Endodermal cell (in vitro differentiated cells): ENCODE data around the gene MALSU1. TPM values are rescaled to one million over a fixed set of nuclear protein-coding genes. Genes with fewer than 3 reads are reported as not detected.

ENCODE experiments used
- DNase-seq: peaks from one replicate; pipeline ENCODE4 v3.0.0-alpha.2; 2017
- H3K27ac ChIP-seq: 2 replicates; pipeline ENCODE4 v1.5.1; 2013; ENCODE audit warnings: mild to moderate bottlenecking, low read depth, low read length, moderate library complexity
- H3K27me3 ChIP-seq: 2 replicates; pipeline ENCODE4 v1.6.1; 2013; ENCODE audit warnings: mild to moderate bottlenecking, low read length, moderate library complexity; ENCODE audit not compliant: insufficient read depth, control insufficient read depth, poor library complexity, severe bottlenecking
- H3K36me3 ChIP-seq: 2 replicates; pipeline ENCODE4 v1.7.0; 2013; ENCODE audit warnings: mild to moderate bottlenecking, low read length, moderate library complexity; ENCODE audit not compliant: control insufficient read depth, insufficient read depth
- H3K4me1 ChIP-seq: one replicate; pipeline ENCODE4 v1.7.0; 2013; ENCODE audit warnings: low read length; ENCODE audit not compliant: control insufficient read depth, insufficient read depth
- H3K4me3 ChIP-seq: 2 replicates; pipeline ENCODE4 v1.5.1; 2013; ENCODE audit warnings: mild to moderate bottlenecking, low read length, moderate library complexity
- H3K9ac ChIP-seq: 2 replicates; pipeline ENCODE4 v1.6.1; 2013; ENCODE audit warnings: mild to moderate bottlenecking, low read length, moderate library complexity; ENCODE audit not compliant: poor library complexity, severe bottlenecking; ENCODE audit errors: extremely low read depth
- H3K9me3 ChIP-seq: 2 replicates; pipeline ENCODE4 v1.6.1; 2013; ENCODE audit warnings: mild to moderate bottlenecking, low read length, moderate library complexity; ENCODE audit not compliant: control insufficient read depth
- H3K27ac Mint-ChIP-seq: 2 replicates; pipeline ENCODE4 v1.8.0; 2020; ENCODE audit warnings: mixed read lengths
- H3K27me3 Mint-ChIP-seq: 2 replicates; pipeline ENCODE4 v1.8.0; 2021; ENCODE audit warnings: mild to moderate bottlenecking, mixed read lengths; ENCODE audit not compliant: insufficient read depth
- H3K36me3 Mint-ChIP-seq: 2 replicates; pipeline ENCODE4 v1.8.0; 2020; ENCODE audit warnings: low read depth, mixed read lengths
- H3K4me1 Mint-ChIP-seq: 2 replicates; pipeline ENCODE4 v1.8.0; 2020; ENCODE audit warnings: mixed read lengths
- H3K4me3 Mint-ChIP-seq: 2 replicates; pipeline ENCODE4 v1.8.0; 2020; ENCODE audit warnings: mild to moderate bottlenecking, moderate library complexity, mixed read lengths
- H3K9me3 Mint-ChIP-seq: 2 replicates; pipeline ENCODE4 v1.8.0; 2020; ENCODE audit warnings: mild to moderate bottlenecking, mixed read lengths
- WGBS, 2 experiments: methylation state at CpG; one replicate each; pipeline versions ENCODE4 v1.1.5 to v1.1.7; 2013; ENCODE audit warnings: missing lambda C conversion rate in 2 of 2, mixed read lengths in 1 of 2; ENCODE audit not compliant: insufficient coverage in 1 of 2, insufficient read length in 1 of 2; 5-methylcytosine and 5-hydroxymethylcytosine counted together
- total RNA-seq, 2 donors: library from RNA; stranded (reverse); fragmentation: NEBNext Ultra II Directional in 1 of 2; extraction: Animal tissue kit (Norgen Biotek cat#: 25700) in 1 of 2; gene quantifications; 2 replicates in 1 of 2; 3 replicates in 1 of 2; pipeline ENCODE4 v1.2.1, GENCODE V29; 2021
- TF ChIP-seq, protein P1 (sequence below): fragments of 200-600 bp; sonication (generic); conservative IDR thresholded peaks from 2 replicates; pipeline ENCODE4 v1.5.0; 2021; ENCODE audit warnings: antibody characterized with exemption, mild to moderate bottlenecking

The MALSU1 gene
- total RNA-seq, 2 donors from 2014 or later = 73.5 to 87.4 TPM

DNA sequence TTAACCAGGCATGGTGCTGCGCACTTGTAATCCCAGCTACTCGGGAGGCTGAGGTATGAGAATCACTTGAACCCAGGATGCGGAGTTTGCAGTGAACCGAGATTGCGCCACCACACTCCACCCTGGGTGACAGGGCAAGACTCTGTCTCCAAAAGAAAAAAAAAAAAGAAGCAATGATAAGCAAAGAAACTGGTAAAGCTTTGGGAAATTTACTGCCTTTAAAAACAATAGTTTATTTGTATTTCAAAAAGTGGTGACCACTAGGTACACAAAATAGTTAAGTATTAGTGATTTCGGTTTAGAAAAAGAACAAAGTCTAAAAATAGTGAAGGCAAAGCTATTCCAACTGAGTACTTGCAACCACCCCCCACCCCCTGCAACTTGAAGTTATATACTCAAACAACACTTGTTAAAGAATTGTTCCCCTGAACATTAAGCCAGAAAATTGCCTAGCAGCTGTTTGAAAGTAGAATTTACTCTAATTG lies 37.7 kb downstream of the MALSU1 start:
- Histone ChIP-seq H3K9me3 (peaks cover 20% of the 10 kb centered on the region), H3K9ac (no peak overlapping the region), H3K27ac (no peak overlapping the region), H3K27me3 (no peaks in the 10 kb centered on the region), H3K4me3 (no peak overlapping the region), H3K4me1 (no peaks in the 10 kb centered on the region), H3K36me3 (peaks cover 84% of the 10 kb centered on the region)
- DNase-seq = no peak
- Mint-ChIP-seq H3K4me1 (peaks cover 3% of the 10 kb centered on the region), H3K9me3 (no peaks in the 10 kb centered on the region), H3K36me3 (peaks cover 82% of the 10 kb centered on the region), H3K27ac (no peak overlapping the region), H3K27me3 (no peaks in the 10 kb centered on the region), H3K4me3 (no peak overlapping the region)
- TF ChIP-seq, protein P1, sequence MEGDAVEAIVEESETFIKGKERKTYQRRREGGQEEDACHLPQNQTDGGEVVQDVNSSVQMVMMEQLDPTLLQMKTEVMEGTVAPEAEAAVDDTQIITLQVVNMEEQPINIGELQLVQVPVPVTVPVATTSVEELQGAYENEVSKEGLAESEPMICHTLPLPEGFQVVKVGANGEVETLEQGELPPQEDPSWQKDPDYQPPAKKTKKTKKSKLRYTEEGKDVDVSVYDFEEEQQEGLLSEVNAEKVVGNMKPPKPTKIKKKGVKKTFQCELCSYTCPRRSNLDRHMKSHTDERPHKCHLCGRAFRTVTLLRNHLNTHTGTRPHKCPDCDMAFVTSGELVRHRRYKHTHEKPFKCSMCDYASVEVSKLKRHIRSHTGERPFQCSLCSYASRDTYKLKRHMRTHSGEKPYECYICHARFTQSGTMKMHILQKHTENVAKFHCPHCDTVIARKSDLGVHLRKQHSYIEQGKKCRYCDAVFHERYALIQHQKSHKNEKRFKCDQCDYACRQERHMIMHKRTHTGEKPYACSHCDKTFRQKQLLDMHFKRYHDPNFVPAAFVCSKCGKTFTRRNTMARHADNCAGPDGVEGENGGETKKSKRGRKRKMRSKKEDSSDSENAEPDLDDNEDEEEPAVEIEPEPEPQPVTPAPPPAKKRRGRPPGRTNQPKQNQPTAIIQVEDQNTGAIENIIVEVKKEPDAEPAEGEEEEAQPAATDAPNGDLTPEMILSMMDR = no peak
- 90 to 92% methylated on average over 4 to 6 of the region's 6 CpGs for WGBS, 2 experiments

DNA sequence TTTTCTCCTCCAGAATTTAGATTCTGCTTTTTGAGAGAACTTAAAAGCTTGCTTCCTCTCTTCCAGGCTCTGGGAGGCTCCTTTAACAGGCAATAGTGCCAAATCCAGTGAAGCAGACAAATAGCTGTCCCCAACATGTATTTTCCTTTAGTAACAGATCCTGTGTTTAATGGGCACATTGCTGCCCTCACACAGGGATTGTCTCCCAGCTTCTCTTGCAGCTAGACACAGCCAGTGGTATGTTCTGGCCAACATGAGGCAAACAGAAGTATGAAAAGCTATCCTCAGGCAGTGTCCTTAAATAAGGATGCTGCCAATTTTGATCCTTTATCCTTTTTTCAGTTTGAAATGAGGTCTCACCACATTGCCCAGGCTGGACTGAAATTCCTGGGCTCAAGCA lies 38.2 kb downstream of the MALSU1 start:
- no peak overlapping the region for H3K27ac ChIP-seq
- peaks cover 20% of the 10 kb centered on the region for H3K9me3 ChIP-seq
- peaks cover 3% of the 10 kb centered on the region for H3K4me1 Mint-ChIP-seq
- H3K9ac ChIP-seq = no peak overlapping the region
- no peaks in the 10 kb centered on the region for H3K4me1 ChIP-seq
- no peak for DNase-seq
- H3K36me3 Mint-ChIP-seq = peaks cover 82% of the 10 kb centered on the region
- H3K9me3 Mint-ChIP-seq = no peaks in the 10 kb centered on the region
- H3K4me3 ChIP-seq = no peak overlapping the region
- H3K36me3 ChIP-seq = peaks cover 83% of the 10 kb centered on the region
- TF ChIP-seq, protein P1 = no peak
- H3K4me3 Mint-ChIP-seq = no peak overlapping the region
- no peaks in the 10 kb centered on the region for H3K27me3 ChIP-seq
- H3K27ac Mint-ChIP-seq = no peak overlapping the region
- no peaks in the 10 kb centered on the region for H3K27me3 Mint-ChIP-seq

DNA sequence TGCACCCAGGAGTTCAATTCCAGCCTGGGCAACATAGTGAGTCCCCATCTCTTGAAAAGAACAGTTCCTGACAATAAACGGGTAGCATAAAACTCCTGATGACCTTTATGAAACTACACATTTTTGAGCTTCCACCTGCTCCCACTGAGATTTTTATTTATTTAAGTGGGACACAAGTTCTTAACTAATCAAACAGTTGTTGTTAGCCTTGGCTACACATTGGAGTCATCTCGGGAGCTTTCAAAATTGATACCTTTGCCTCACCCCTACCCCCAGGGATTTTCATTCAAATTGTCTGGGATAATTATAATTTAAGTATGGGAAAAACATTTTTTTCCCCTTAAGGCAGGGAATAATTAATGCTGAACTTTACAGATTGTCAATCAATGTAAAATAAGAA lies 39.3 kb downstream of the MALSU1 start:
- peaks cover 83% of the 10 kb centered on the region for H3K36me3 ChIP-seq
- H3K9ac ChIP-seq = no peak overlapping the region
- Mint-ChIP-seq H3K9me3 (no peaks in the 10 kb centered on the region), H3K4me1 (peaks cover 3% of the 10 kb centered on the region), H3K27me3 (no peaks in the 10 kb centered on the region), H3K4me3 (no peak overlapping the region), H3K36me3 (peaks cover 76% of the 10 kb centered on the region), H3K27ac (no peak overlapping the region)
- no peaks in the 10 kb centered on the region for H3K27me3 ChIP-seq
- no peak overlapping the region for H3K4me3 ChIP-seq
- H3K4me1 ChIP-seq = no peaks in the 10 kb centered on the region
- no peak overlapping the region for H3K27ac ChIP-seq
- DNase-seq = no peak
- 94 to 100% methylated on average over 1 of the region's 2 CpGs for WGBS, 2 experiments
- TF ChIP-seq, protein P1 = no peak
- H3K9me3 ChIP-seq = peaks cover 20% of the 10 kb centered on the region
